ENCODE data around the gene DNASE1L3.
A peak's percentile ranks its signal among the peaks of the same experiment; 100 is the strongest.

The DNASE1L3 gene

DNA sequence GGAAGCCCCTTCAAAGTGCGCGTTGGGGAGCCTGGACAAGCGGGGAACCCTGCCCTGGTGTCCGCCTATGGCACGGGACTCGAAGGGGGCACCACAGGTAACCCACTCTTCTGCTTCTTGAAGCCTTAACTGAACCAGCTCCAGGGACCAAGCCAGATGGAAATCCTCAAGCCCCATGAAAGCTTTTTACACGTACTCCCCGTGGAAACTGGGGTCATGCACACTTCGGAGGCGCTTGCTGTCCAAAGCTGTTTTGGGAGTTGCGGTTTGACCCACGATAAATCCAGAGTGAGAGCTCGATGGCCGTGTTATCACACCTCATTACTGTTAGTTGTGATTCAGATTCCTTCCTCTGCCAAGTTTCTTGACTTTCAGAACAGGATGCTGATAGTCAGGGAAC, 47.5 kb downstream of the DNASE1L3 start:
- DNase-seq (ENCODE audit: low read depth, low spot score), result peak; percentile 38
- TF ChIP-seq, protein P1, sequence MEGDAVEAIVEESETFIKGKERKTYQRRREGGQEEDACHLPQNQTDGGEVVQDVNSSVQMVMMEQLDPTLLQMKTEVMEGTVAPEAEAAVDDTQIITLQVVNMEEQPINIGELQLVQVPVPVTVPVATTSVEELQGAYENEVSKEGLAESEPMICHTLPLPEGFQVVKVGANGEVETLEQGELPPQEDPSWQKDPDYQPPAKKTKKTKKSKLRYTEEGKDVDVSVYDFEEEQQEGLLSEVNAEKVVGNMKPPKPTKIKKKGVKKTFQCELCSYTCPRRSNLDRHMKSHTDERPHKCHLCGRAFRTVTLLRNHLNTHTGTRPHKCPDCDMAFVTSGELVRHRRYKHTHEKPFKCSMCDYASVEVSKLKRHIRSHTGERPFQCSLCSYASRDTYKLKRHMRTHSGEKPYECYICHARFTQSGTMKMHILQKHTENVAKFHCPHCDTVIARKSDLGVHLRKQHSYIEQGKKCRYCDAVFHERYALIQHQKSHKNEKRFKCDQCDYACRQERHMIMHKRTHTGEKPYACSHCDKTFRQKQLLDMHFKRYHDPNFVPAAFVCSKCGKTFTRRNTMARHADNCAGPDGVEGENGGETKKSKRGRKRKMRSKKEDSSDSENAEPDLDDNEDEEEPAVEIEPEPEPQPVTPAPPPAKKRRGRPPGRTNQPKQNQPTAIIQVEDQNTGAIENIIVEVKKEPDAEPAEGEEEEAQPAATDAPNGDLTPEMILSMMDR (IDR thresholded peaks at IDR 0.05; ENCODE audit: low read depth, low read length), result no peak
- in situ Hi-C loops (cut with HindIII; ENCODE audit: low sequenced_read_pairs), result no loop called here
- no peak overlapping the region for H3K4me3 ChIP-seq (ENCODE audit: low read depth, low read length)

DNA sequence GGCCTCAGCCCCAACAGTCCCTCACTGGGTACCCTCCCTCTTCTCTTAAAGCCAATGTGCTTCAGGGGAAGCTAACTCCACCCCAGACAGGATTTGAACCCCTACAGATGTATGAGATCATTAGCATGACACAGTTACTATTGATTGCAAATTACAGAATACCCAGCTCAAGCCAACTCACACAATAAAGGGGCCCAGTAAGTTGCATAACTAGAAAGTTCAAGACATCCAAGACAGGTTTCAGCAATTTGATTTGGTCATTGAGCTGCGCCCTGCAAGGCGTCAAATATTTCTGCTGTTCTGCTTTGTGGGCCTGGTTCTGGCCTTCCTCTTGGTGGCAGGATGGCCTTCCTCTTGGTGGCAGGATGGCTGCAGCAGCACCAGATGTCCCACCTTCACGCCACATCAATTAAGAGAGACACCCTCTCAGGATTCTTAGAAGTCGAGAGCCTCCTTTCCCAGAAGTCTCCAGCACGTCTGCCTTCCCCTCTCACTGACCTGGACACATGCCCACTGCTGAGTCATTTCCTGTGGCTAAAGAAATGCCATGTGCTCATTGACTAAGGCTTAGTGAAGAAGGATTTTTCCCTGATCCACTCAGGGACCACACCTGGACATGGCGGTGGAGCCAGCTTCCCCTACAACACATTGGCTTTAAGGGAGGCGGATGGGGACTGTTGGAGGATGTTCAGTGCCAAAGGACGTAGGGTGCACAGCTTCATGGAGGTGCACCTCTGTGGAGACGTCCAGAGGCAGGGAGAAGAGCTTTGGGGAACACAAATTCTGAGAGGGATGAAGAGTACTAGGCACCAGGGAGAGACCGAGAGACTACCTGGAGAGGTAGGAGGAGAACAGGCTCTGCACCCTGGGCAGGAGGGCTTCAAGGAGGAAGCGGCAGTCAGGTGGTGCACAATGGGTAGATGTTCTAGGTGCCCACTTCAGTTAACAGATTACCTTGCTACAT, 49.1 kb downstream of the DNASE1L3 start:
- peak; percentile 93 for DNase-seq (ENCODE audit: low read depth, low spot score)
- H3K4me3 ChIP-seq (ENCODE audit: low read depth, low read length), result no peak overlapping the region
- in situ Hi-C loops (cut with HindIII; ENCODE audit: low sequenced_read_pairs), result no loop called here
- TF ChIP-seq, protein P1 (IDR thresholded peaks at IDR 0.05; ENCODE audit: low read depth, low read length), result no peak

DNA sequence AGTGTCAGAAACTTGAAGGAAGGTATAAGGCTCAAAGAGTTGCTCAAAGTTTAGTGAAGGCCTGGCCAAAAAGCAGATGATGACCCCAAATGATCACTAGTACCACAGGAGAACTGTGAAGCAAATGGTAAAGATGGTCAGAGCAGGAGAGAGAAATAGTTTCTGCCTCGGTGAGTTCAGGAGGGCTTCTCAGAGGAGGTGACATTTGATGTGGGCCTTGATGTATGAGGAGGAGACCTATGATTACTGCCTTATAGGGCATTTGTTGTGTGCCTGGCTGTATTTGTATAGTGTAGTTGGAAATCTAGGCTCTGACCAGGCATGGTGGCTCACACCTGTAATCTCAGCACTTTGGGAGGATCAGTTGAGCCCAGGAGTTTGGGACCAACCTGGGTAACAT, 50.4 kb downstream of the DNASE1L3 start:
- in situ Hi-C loops (cut with HindIII; ENCODE audit: low sequenced_read_pairs), result no loop called here
- DNase-seq (ENCODE audit: low read depth, low spot score), result no peak
- H3K4me3 ChIP-seq (ENCODE audit: low read depth, low read length), result no peak overlapping the region
- TF ChIP-seq, protein P1 (IDR thresholded peaks at IDR 0.05; ENCODE audit: low read depth, low read length), result no peak

DNA sequence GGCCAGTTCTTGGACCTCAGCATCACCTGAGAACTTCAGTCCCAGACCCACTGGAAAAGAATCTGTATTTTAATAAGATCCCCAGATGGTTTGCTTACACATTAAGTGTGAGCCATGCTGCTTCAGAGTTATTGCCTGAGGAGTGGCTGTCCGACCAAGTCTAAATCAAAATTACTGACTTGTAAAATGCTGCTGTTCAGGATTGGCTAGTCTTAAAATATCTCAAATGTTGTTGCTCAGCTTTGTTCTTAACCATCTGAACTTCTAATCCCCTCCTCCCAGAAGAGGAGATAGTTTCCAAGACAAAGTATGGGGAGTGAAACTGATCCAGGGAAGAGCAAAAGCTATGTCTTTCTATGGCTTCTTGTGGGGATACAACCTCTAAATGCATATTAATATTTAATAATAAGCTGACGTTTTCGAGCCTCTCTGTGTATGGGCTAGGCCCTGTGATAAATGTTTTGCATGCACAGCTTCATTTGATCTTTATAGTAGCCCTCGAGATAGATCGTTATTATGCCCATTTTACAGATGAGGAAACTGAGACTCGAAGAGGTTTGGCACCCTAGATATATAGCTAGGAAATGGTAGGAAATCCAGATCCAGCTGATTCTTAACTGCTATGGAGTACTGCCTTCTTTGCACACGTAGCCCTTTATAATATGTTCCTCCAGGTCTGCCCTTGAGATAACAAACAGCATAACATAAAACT, 52.2 kb downstream of the DNASE1L3 start:
- in situ Hi-C loops (cut with HindIII; ENCODE audit: low sequenced_read_pairs), result no loop called here
- TF ChIP-seq, protein P1 (IDR thresholded peaks at IDR 0.05; ENCODE audit: low read depth, low read length), result no peak
- no peak overlapping the region for H3K4me3 ChIP-seq (ENCODE audit: low read depth, low read length)
- no peak for DNase-seq (ENCODE audit: low read depth, low spot score)

DNA sequence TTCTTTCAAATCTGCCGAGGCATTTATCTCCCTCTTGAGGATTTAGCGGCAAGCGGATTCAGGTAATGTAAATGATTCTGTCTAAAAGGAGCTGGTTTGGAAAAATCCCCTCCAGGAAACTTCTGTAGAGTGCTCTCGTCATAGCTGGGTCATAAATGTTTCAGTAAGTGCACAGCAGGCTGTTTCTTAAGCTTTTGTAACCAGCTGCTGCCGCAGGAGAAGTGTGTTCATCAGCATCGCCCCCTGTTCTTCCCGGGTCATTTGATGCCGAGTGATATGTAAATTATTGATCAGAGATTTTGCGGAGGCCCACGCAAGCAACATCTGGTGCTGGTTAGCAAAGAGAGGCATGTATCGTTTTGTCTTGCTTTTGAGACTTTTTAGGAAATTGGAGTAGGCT, 53.1 kb downstream of the DNASE1L3 start:
- in situ Hi-C loops (cut with HindIII; ENCODE audit: low sequenced_read_pairs), result no loop called here
- TF ChIP-seq, protein P1 (IDR thresholded peaks at IDR 0.05; ENCODE audit: low read depth, low read length), result no peak
- no peak overlapping the region for H3K4me3 ChIP-seq (ENCODE audit: low read depth, low read length)
- DNase-seq (ENCODE audit: low read depth, low spot score), result no peak

DNA sequence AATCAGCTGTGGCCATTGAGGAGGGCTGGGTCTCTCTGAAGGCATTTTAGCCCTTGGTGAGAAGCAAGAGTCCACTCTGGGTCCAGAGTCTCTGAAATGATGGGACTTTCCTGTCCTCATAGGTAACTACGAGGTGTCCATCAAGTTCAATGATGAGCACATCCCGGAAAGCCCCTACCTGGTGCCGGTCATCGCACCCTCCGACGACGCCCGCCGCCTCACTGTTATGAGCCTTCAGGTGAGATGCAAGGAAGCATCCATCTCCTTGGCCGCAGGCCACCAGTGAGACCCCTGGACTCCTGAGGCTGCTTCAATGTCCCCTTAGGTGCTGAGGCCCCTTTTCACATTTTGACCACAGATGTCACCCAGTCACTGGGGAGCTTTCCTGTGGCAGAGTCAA, 54.9 kb downstream of the DNASE1L3 start:
- in situ Hi-C loops (cut with HindIII; ENCODE audit: low sequenced_read_pairs), result no loop called here
- no peak overlapping the region for H3K4me3 ChIP-seq (ENCODE audit: low read depth, low read length)
- TF ChIP-seq, protein P1 (IDR thresholded peaks at IDR 0.05; ENCODE audit: low read depth, low read length), result no peak
- no peak for DNase-seq (ENCODE audit: low read depth, low spot score)
